Smooth muscle cell of the brain vasculature (primary cell): ENCODE data around the gene PILRB.

Source experiments
- DNase-seq: peaks from one replicate; pipeline ENCODE4 v3.0.0-alpha.2; 2012; ENCODE audit warnings: low read depth, low spot score

The PILRB gene

GRCh38 chr7:100407285-100408180 lies 49.6 kb downstream of the PILRB start:
- peak; percentile 40 for DNase-seq

- no peak for DNase-seq
Observed at GRCh38 chr7:100411101-100411500, 53.2 kb downstream of the PILRB start.

GRCh38 chr7:100413346-100413745 lies 55.4 kb downstream of the PILRB start:
- DNase-seq, result no peak

GRCh38 chr7:100413889-100414288 lies 56.0 kb downstream of the PILRB start:
- no peak for DNase-seq

GRCh38 chr7:100415448-100415847 lies 57.5 kb downstream of the PILRB start:
- DNase-seq, result no peak
